ENCODE results near the gene C1orf226.

Gene C1orf226

DNA sequence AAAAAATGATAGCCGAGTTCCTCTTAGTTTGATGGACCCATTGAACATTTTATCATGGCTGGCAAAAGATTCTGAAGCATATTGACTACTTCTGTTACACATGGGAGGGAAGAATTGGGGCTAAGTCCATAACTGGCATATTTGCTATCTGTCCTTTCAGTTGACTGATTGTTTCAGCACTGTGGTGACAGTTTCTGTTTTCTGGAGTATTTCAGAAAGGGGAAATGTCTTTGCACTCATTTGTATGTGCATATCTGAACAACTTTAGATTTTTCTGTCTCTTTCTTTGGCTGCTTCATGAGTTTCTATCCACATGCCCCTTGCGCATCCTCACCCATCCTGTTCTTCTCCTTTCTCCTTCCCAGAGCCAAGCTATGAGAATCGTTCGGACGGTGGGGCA, 38.1 kb upstream of the C1orf226 start:
- ATAC-seq, result no peak
- TF ChIP-seq ESRRG (CRISPR knock-in tag; IDR thresholded peaks at IDR 0.05) (no peak), PPARA (CRISPR knock-in tag; IDR thresholded peaks at IDR 0.05; ENCODE audit: borderline replicate concordance) (no peak), ZNF565 (CRISPR knock-in tag; conservative IDR thresholded peaks at IDR 0.05; ENCODE audit: low read depth) (no peak), CSDC2 (CRISPR knock-in tag; IDR thresholded peaks at IDR 0.05) (no peak), POU6F1 (CRISPR knock-in tag; IDR thresholded peaks at IDR 0.05; ENCODE audit: borderline replicate concordance, low read depth) (no peak), OSR1 (CRISPR knock-in tag; IDR thresholded peaks at IDR 0.05) (no peak), ZC3H10 (CRISPR knock-in tag; IDR thresholded peaks at IDR 0.05) (no peak), ARNTL (CRISPR knock-in tag; IDR thresholded peaks at IDR 0.05; ENCODE audit: borderline replicate concordance, low read depth) (no peak), ZNF70 (CRISPR knock-in tag; IDR thresholded peaks at IDR 0.05) (no peak)
- TF ChIP-seq, protein P1, sequence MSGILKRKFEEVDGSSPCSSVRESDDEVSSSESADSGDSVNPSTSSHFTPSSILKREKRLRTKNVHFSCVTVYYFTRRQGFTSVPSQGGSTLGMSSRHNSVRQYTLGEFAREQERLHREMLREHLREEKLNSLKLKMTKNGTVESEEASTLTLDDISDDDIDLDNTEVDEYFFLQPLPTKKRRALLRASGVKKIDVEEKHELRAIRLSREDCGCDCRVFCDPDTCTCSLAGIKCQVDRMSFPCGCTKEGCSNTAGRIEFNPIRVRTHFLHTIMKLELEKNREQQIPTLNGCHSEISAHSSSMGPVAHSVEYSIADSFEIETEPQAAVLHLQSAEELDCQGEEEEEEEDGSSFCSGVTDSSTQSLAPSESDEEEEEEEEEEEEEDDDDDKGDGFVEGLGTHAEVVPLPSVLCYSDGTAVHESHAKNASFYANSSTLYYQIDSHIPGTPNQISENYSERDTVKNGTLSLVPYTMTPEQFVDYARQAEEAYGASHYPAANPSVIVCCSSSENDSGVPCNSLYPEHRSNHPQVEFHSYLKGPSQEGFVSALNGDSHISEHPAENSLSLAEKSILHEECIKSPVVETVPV (CRISPR knock-in tag; IDR thresholded peaks at IDR 0.05), result no peak

- TF ChIP-seq RARB (CRISPR knock-in tag; IDR thresholded peaks at IDR 0.05) (no peak), GLIS3 (CRISPR knock-in tag; IDR thresholded peaks at IDR 0.05) (no peak), SNAI2 (CRISPR knock-in tag; IDR thresholded peaks at IDR 0.05) (no peak), ZNF8 (CRISPR knock-in tag; IDR thresholded peaks at IDR 0.05) (no peak), ZC3H10 (CRISPR knock-in tag; IDR thresholded peaks at IDR 0.05) (no peak), ARNTL (CRISPR knock-in tag; IDR thresholded peaks at IDR 0.05; ENCODE audit: borderline replicate concordance, low read depth) (no peak), TSHZ2 (CRISPR knock-in tag; IDR thresholded peaks at IDR 0.05) (no peak), POU6F1 (CRISPR knock-in tag; IDR thresholded peaks at IDR 0.05; ENCODE audit: borderline replicate concordance, low read depth) (no peak)
- TF ChIP-seq, protein P2, sequence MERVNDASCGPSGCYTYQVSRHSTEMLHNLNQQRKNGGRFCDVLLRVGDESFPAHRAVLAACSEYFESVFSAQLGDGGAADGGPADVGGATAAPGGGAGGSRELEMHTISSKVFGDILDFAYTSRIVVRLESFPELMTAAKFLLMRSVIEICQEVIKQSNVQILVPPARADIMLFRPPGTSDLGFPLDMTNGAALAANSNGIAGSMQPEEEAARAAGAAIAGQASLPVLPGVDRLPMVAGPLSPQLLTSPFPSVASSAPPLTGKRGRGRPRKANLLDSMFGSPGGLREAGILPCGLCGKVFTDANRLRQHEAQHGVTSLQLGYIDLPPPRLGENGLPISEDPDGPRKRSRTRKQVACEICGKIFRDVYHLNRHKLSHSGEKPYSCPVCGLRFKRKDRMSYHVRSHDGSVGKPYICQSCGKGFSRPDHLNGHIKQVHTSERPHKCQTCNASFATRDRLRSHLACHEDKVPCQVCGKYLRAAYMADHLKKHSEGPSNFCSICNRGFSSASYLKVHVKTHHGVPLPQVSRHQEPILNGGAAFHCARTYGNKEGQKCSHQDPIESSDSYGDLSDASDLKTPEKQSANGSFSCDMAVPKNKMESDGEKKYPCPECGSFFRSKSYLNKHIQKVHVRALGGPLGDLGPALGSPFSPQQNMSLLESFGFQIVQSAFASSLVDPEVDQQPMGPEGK (CRISPR knock-in tag; IDR thresholded peaks at IDR 0.05; ENCODE audit: borderline replicate concordance), result no peak
- TF ChIP-seq, protein P3, sequence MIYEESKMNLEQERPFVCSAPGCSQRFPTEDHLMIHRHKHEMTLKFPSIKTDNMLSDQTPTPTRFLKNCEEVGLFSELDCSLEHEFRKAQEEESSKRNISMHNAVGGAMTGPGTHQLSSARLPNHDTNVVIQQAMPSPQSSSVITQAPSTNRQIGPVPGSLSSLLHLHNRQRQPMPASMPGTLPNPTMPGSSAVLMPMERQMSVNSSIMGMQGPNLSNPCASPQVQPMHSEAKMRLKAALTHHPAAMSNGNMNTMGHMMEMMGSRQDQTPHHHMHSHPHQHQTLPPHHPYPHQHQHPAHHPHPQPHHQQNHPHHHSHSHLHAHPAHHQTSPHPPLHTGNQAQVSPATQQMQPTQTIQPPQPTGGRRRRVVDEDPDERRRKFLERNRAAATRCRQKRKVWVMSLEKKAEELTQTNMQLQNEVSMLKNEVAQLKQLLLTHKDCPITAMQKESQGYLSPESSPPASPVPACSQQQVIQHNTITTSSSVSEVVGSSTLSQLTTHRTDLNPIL (CRISPR knock-in tag; IDR thresholded peaks at IDR 0.05; ENCODE audit: low read depth), result no peak
- TF ChIP-seq, protein P1 (CRISPR knock-in tag; IDR thresholded peaks at IDR 0.05), result no peak
- no peak for ATAC-seq
Measured at GRCh38 chr1:162347281-162347680, 34.2 kb upstream of the C1orf226 start.

Data from SK-N-SH treated with all-trans-retinoic acid at 6 μM for 48 hours (cell line).